ENCODE results near the gene DOK3. TPM values are rescaled to one million over a fixed set of nuclear protein-coding genes. Genes with fewer than 3 reads are reported as not detected.

The DOK3 gene
- total RNA-seq, 1 donor from 2014 or later = 16.3 TPM

DNA sequence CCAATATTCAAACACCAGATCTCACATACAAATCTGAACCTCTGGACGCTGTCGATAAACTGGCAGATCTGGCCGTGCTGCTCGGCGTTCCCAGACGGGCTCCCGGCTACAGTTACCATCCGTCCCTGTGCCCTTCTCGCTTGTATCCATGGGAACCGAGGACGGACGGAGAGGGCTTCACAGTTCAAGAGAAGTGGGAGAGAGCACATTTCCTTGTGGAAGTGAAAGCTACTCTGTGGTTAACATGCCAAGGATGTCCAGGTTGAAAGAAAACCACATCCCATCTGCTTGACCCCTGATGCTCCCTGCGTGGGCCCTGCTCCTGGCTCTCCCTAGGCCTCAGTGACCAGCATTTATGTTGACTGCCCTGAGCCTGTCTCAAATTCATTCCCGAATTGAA lies 29.9 kb downstream of the DOK3 start:
- peaks cover 3% of the 10 kb centered on the region for H3K36me3 ChIP-seq (ENCODE audit: insufficient read depth, low read length)
- peaks cover 66% of the 10 kb centered on the region for H3K4me1 Mint-ChIP-seq (ENCODE audit: low read depth, unreplicated experiment)
- no peaks in the 10 kb centered on the region for H3K9me3 Mint-ChIP-seq (ENCODE audit: unreplicated experiment)
- TF ChIP-seq, protein P1, sequence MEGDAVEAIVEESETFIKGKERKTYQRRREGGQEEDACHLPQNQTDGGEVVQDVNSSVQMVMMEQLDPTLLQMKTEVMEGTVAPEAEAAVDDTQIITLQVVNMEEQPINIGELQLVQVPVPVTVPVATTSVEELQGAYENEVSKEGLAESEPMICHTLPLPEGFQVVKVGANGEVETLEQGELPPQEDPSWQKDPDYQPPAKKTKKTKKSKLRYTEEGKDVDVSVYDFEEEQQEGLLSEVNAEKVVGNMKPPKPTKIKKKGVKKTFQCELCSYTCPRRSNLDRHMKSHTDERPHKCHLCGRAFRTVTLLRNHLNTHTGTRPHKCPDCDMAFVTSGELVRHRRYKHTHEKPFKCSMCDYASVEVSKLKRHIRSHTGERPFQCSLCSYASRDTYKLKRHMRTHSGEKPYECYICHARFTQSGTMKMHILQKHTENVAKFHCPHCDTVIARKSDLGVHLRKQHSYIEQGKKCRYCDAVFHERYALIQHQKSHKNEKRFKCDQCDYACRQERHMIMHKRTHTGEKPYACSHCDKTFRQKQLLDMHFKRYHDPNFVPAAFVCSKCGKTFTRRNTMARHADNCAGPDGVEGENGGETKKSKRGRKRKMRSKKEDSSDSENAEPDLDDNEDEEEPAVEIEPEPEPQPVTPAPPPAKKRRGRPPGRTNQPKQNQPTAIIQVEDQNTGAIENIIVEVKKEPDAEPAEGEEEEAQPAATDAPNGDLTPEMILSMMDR (IDR thresholded peaks at IDR 0.05; ENCODE audit: insufficient read depth, low read depth, low read length) = no peak
- TF ChIP-seq EZH2 (IDR thresholded peaks at IDR 0.05; ENCODE audit: insufficient read depth, low read length) = no peak
- H2AFZ ChIP-seq (ENCODE audit: low read depth, low read length) = no peak overlapping the region
- H3K27me3 Mint-ChIP-seq (ENCODE audit: low read depth, unreplicated experiment) = no peaks in the 10 kb centered on the region
- H3K79me2 ChIP-seq (ENCODE audit: insufficient read depth, low read length) = peaks cover 7% of the 10 kb centered on the region
- H3K4me1 ChIP-seq (ENCODE audit: insufficient read depth, low read length) = peaks cover 42% of the 10 kb centered on the region
- peaks cover 25% of the 10 kb centered on the region for H3K36me3 Mint-ChIP-seq (ENCODE audit: low read depth, unreplicated experiment)
- H3K27ac ChIP-seq (ENCODE audit: low read depth, low read length) = peak overlapping the region; percentile 29
- peak; percentile 64 for DNase-seq (ENCODE audit: low read depth)
- H3K27me3 ChIP-seq (ENCODE audit: insufficient read depth, low read length) = no peaks in the 10 kb centered on the region
- peak overlapping the region; percentile 13 for H3K4me2 ChIP-seq (ENCODE audit: low read length)
- H3K4me3 ChIP-seq (ENCODE audit: insufficient read depth, low read depth, low read length) = no peak overlapping the region
- H3K9me3 ChIP-seq (ENCODE audit: insufficient read depth, low read depth, low read length) = no peaks in the 10 kb centered on the region
- peaks cover 63% of the 10 kb centered on the region for H4K20me1 ChIP-seq (ENCODE audit: insufficient read depth, low read length)
- peak overlapping the region; percentile 90 for H3K27ac Mint-ChIP-seq (ENCODE audit: unreplicated experiment)
- peak overlapping the region; percentile 24 for H3K9ac ChIP-seq (ENCODE audit: low read length)
- H3K4me3 Mint-ChIP-seq (ENCODE audit: unreplicated experiment) = peak overlapping the region; percentile 30
- no peak for FAIRE-seq

DNA sequence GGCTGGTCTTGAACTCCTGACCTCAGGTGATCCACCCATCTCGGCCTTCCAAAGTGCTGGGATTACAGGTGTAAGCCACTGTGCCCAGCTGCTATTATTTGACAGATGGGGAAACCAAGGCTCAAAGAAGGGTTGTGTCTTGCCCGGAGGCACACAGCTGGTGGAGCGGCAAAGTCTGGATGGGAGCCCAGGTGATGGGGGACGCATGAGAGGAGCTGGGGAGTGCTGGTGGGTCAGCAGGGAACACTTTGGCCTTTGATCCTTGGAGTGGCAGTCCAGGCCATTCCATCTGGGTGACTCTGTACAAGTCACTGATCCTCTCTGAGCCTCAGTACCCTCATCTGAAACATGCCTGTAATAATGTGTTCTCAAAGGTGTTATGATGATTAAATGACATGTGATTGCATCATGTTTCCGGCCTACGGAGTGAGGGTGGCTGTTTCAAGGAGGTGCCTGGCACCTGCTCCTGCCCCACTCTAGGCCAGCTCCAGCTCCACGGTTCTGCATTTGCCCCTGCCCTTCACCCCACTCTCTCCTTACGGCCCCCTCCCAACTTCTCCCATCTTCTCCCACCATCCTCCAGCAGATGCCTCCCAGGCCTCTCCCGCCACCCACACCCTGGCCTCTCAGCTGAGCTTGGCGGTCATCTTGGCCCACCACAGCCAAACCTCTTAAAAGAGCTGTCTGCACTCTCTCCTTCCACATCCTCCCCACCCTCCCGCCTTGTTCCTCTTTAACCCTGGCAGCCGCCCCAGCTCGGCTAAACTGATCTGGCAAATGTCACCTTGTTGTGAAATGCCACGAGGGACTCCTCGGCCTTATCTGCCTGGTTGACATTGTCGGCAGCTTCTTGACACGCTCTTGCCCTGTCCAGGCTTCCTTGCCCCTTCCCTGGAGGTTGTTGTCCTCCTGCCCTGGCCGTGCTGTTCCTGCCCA lies 30.6 kb downstream of the DOK3 start:
- TF ChIP-seq EZH2 (IDR thresholded peaks at IDR 0.05; ENCODE audit: insufficient read depth, low read length) = no peak
- TF ChIP-seq, protein P1 (IDR thresholded peaks at IDR 0.05; ENCODE audit: insufficient read depth, low read depth, low read length) = no peak
- no peaks in the 10 kb centered on the region for H3K27me3 Mint-ChIP-seq (ENCODE audit: low read depth, unreplicated experiment)
- H3K9me3 ChIP-seq (ENCODE audit: insufficient read depth, low read depth, low read length) = no peaks in the 10 kb centered on the region
- H3K4me2 ChIP-seq (ENCODE audit: low read length) = no peak overlapping the region
- H3K36me3 ChIP-seq (ENCODE audit: insufficient read depth, low read length) = no peaks in the 10 kb centered on the region
- no peaks in the 10 kb centered on the region for H3K9me3 Mint-ChIP-seq (ENCODE audit: unreplicated experiment)
- H3K27ac Mint-ChIP-seq (ENCODE audit: unreplicated experiment) = peak overlapping the region; percentile 90
- H3K9ac ChIP-seq (ENCODE audit: low read length) = peak overlapping the region; percentile 24
- no peak overlapping the region for H3K4me3 ChIP-seq (ENCODE audit: insufficient read depth, low read depth, low read length)
- DNase-seq (ENCODE audit: low read depth) (peak; percentile 41), FAIRE-seq (no peak)
- H3K27me3 ChIP-seq (ENCODE audit: insufficient read depth, low read length) = no peaks in the 10 kb centered on the region
- H3K4me3 Mint-ChIP-seq (ENCODE audit: unreplicated experiment) = peak overlapping the region; percentile 62
- peaks cover 2% of the 10 kb centered on the region for H3K79me2 ChIP-seq (ENCODE audit: insufficient read depth, low read length)
- H3K36me3 Mint-ChIP-seq (ENCODE audit: low read depth, unreplicated experiment) = peaks cover 17% of the 10 kb centered on the region
- H3K4me1 ChIP-seq (ENCODE audit: insufficient read depth, low read length) = peaks cover 40% of the 10 kb centered on the region
- peak overlapping the region; percentile 29 for H3K27ac ChIP-seq (ENCODE audit: low read depth, low read length)
- peaks cover 55% of the 10 kb centered on the region for H4K20me1 ChIP-seq (ENCODE audit: insufficient read depth, low read length)
- H2AFZ ChIP-seq (ENCODE audit: low read depth, low read length) = no peak overlapping the region
- H3K4me1 Mint-ChIP-seq (ENCODE audit: low read depth, unreplicated experiment) = peaks cover 63% of the 10 kb centered on the region
